Gastroesophageal sphincter (tissue), 3 donors: Measurements from ENCODE around the gene STK24.

Experiments used
- CTCF ChIP-seq, 4 experiments: fragments of 200-600 bp in 2 of 4; fragments of 450-650 bp in 2 of 4; sonication (generic) in 1 of 4; IDR thresholded peaks; one replicate each; pipeline ENCODE4 v1.5.1; 2017 to 2019; ENCODE audit warnings: antibody characterized with exemption in 4 of 4, mild to moderate bottlenecking in 2 of 4, moderate library complexity in 2 of 4
- EP300 ChIP-seq: sonication (generic); formaldehyde crosslinking; IDR thresholded peaks from one replicate; pipeline ENCODE4 v1.6.1; 2017; ENCODE audit warnings: antibody characterized with exemption, mild to moderate bottlenecking
- POLR2A ChIP-seq, 2 donors: fragments of 450-650 bp; IDR thresholded peaks; one replicate each; pipeline ENCODE4 v1.6.1; 2017; ENCODE audit warnings: antibody characterized with exemption in 2 of 2, mild to moderate bottlenecking in 2 of 2, moderate library complexity in 1 of 2
- POLR2AphosphoS5 ChIP-seq: sonication (generic); formaldehyde crosslinking; IDR thresholded peaks from one replicate; pipeline ENCODE4 v1.6.1; 2017; ENCODE audit warnings: antibody characterized with exemption

DNA sequence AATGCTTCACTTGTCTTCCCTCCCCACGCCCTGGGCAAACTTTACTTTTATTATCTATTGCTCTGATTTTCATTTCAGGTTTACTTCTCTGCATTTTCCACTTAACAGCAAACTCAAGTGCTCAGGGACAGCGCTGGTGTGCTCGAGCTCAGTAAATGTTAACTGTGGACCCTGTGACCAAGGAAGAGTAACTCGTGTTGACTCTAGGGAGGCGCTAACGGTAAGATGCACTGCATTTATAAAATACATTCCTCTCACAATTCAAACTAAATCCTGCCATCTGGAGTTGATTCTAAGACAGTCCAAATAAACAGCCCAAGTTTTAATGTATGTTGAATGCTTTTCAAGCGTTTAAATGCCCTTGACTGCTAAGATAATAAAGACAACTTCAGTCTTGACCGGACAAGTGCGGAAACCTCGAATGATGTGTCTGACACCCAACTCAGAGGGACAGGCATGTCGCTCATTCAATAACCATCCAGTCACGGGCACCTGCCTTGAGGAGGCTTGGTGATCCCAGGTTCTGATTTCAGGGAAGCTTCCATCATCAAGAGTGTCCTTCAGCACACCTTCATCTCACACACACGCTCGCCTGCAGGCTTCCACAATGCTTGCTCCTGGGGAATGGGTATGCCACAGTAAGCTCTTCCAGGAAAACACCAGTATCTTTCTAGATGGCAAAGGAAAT lies 93.2 kb downstream of the STK24 start:
- TF ChIP-seq EP300 (no peak), CTCF (IDR thresholded peaks at IDR 0.05) (no peak), POLR2A (IDR thresholded peaks at IDR 0.05) (no peak), POLR2AphosphoS5 (no peak)
